NCI-H510A (cell line): ENCODE data around the gene SRD5A1.

Experiments
- DNase-seq: peaks from one replicate; lab custom pipeline; 2025; lab: John Stamatoyannopoulos, UW

Gene SRD5A1

DNA sequence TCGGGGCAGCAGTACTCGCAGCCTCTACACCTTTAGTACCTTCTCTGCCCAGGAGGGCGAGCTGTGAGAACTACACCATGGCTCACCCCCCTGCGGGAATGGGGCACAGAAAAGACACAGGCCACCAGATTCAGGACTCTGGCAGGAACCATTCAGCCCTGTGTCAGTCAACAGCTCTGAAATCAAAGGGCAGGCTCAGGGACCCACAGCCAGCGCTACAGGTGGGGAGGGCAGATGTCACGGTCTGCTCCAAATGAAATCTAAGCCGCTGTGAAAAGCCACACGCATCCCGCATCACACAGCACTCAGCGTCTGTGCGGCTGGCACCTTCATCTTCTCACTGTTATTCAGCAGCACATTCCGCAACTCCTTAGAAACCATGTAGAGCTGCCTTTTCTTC, 28.3 kb upstream of the SRD5A1 start:
- DNase-seq, result no peak

DNA sequence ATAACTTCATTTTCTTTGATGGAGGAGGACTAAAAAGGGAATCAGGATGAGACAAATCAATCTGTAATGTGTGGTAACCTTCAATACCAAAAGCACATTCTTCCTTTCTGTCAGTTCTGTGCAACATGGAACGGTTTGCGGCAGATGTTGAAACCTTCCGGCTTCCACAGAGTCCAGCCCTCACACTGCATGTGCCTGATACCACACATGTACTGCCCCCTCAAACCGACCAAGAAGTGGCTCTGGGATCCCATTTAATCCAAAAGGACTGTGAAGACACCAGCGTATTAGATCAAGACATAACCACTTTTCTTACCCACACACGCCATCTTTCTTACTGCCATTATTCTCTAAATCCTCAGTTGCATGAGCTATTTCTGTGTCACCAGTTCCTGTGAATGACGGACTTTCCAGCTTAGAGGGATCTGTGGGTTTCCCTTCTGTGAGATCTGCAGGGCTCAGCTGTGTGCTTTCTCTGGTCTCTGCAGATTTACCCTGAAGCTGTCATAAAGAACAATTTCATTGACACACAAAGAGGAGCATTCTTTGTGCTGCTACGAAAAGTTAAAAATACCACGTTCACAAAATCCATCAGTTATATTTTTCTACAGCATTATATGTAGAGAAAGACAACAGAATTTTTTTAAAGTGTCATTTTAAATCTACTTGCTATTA, 26.2 kb upstream of the SRD5A1 start:
- DNase-seq, result no peak

DNA sequence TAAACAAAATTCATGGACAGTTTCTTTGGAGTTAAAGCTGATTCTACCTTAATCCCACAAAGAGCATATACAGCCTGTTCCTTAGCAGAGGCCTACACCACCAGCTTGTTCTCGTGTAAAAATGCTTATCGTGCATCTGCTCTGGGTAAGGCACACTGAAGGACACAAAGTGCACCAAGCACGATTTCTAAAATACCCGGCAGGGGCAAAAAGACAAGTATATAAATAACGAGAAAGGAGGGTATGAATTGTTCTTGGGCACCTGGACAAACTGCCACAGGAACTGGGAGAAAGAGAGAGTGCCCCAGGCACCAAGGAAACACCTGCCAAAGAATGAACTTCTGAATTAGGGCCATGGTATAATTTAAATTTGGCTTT, 25.7 kb upstream of the SRD5A1 start:
- DNase-seq, result no peak

DNA sequence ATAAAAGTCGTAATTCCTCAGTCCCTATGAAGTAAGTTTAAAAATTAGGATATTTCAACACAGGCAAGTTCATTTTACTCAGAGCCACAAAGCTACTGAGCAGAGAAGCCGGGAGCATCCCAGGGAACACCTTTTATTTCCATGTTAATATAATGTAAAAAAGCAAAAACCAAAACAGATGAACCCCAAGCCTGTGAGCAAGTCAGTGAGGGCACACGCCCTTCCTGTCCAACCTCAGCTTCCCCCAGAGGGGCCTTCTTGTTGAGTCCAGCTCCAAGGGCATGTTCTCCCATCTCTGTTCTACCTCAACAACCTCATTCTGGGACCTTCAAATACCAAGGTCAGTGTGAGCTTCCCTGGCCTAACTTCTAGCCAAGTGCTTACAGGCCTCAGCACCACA, 25.2 kb upstream of the SRD5A1 start:
- no peak for DNase-seq

DNA sequence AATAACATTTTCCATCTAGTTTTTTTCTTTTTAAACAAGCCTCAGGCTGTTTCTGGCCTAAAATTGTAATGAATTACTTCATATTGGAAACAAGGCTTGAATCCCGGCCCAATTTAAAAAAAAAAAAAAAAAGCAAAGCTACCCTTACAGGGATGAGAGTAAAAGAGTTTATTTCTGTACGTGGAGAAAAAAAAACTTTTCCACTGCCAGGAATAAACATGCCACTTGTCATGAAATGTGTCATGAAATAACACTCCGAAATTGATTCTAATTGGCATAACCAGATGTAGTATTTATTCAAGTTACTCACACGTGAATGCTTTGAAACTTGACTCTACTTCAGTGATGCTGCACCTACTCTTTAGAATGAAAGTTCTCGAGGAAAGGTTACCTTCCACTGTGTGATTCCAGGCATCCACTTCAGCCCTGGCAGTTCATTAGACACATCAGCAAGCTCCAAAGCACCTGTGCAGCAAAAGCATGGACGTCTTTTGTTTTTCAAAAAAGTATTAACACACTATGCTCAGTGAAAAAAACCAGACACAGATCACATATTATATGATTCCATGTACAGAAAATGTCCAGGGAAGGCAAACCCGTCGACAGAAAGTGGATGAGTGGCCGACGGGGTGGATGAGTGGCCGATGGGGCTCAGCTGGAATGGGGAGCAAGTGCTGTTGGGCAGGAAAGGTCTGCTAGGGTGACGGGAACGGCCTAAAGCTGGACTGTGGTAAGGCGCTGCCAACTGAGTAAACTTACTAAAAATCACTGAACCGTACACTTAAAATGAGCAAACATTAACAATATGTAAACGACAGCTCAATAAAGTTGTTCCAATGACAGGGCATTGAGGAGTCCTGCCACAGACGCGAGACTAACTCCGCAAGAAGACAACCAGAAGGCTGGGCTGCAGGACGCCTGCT, 21.6 kb upstream of the SRD5A1 start:
- DNase-seq, result peak; percentile 66

DNA sequence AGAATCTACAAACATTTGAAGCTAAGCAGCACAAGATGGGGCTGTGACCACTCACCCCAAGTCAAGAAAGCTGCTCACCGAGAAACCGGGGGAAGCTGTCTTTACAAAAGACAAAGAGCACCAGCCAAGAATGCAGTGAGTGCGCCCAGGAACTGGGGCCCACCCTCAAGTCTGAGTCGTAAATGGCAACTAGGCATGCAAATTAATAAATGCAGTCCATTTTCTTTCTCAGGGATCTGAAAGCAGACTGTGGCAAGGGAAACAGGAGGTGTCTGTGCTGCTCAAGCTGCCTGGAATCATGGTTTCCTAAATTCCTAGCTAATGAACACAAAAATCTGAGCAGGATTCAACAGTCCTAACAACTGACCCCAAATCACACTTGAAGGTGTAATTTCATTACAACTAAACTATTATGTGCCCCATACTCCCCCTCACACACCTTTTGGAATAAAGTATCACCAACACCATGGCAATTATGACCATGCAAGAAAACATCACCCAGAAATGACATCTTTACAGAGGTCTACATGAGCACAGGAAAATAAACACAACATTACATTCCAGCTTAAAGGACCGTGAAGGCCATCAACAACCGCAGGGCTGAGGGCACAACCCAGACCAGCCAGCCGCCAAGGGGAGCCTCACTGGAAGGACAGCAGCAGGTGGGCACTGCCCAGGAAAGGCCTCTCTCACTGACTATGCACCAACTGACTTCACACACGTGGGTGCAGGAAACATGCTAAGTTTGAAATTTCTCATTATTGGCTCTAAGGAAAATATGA, 18.0 kb upstream of the SRD5A1 start:
- DNase-seq, result no peak

DNA sequence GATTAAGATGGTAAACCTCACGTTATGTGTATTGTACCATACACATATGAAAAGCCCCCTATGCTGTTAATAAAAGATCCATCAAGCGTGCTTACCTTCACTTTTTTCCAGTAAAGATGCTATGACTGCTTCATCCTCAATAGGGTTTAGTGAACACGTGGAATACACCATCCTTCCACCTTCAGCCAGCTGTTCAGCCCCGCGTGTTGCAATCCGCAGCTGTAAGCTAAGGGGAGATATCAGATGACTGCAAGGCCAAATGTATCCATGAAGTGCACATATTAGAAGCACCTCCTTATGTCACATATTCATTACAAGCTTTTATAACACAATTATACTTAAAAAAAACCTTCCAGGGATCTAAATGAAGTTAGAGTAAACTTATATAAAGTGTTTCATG, 16.6 kb upstream of the SRD5A1 start:
- no peak for DNase-seq

DNA sequence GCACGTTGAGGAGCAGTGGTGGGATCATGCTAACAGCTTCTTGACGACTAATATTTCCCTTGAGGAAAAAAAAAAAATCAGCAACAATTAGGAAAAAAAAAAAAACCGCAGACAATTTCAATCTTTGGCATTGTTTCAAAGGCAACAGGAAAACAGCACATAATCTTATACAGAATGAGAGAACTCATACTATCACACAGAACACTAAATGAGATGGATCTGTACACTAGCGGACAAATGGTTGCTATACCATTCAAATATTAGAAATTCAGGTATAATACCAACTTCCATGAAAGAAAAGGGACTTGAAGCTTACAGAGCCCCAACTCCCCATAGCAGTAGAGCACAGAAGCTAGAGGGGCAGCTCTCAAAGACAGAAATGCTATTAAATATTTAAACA, 10.0 kb upstream of the SRD5A1 start:
- no peak for DNase-seq

DNA sequence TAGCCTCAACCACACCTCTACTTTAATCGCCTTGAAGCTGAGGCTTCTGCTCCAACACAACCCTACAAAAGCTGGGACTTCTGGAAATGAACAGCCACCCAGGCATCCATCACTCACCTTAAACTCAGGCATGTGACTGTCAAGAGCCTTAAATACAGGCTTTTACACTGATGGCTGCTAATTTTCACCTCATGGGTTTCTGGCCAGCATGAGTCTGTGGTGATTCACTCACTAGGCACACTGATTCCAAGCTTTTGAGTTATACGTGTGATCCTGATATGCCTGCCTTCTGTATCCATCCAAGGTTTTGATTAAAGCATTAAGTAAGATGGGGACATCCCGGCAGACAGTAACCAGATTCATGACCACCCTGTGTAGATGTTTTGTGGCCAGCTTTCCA, 9.3 kb upstream of the SRD5A1 start:
- DNase-seq, result no peak

DNA sequence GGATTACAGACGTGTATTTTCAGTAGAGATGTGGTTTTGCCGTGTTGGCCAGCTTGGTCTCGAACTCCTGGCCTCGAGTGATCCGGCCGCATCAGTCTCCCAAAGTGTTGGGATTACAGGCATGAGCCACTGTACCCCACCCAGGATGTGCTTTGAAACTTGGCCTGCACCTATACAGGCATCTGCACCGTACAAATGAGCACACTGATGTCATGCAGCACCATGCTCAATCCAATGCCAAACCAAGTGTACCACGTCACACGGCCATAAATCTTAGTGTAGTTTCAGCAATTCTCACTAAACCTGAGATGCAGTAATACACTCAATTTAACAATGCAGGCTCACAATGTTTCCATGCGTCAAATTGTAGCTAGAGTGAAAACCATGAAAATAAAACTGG, 6.7 kb upstream of the SRD5A1 start:
- no peak for DNase-seq

DNA sequence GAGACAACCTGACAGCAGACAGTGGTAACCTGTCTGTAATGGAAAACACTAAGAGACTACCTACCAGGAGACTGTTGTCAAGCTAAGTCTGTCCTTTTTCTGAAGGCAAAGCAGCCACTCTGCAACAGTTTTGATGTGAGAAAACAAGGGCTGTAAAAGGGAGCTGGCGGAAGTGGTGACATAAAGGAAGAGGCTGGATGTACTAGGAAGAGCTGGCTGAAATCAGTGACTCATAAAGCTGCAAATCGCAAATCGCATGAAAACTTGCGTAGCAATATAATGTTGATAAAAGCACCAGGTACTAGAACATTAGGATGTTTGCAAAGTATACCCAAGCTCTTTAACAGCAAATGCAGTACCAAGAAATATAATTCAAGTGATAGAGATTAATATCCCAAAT, 1.8 kb upstream of the SRD5A1 start:
- no peak for DNase-seq

DNA sequence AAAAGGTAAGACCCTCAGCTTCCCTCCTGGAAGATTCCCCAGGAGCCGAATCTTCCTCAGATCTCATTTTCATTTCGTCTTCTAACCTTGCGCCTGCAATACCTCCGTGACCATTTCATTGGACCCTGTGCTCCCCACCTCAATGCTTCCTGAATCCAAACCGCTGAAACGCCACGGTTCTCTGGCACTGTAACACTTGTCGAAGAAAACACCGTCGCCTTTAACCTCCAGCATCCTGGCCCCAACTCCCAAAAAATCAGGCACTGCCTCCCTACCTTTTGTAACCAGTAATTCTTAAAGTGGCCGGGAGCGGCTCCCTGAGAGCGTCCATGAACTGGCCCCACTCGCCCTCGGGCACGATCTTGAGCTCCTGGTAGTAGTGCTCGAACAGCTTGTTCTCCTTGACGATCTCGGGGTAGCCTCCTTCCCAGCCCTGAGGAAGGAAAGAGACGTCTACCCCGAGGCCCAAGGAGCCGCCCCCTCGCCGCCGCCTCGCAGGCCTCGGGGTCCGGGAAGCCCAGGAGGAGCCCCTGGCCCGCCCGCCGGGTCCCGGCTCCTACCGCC, 834 bp upstream of the SRD5A1 start:
- no peak for DNase-seq

DNA sequence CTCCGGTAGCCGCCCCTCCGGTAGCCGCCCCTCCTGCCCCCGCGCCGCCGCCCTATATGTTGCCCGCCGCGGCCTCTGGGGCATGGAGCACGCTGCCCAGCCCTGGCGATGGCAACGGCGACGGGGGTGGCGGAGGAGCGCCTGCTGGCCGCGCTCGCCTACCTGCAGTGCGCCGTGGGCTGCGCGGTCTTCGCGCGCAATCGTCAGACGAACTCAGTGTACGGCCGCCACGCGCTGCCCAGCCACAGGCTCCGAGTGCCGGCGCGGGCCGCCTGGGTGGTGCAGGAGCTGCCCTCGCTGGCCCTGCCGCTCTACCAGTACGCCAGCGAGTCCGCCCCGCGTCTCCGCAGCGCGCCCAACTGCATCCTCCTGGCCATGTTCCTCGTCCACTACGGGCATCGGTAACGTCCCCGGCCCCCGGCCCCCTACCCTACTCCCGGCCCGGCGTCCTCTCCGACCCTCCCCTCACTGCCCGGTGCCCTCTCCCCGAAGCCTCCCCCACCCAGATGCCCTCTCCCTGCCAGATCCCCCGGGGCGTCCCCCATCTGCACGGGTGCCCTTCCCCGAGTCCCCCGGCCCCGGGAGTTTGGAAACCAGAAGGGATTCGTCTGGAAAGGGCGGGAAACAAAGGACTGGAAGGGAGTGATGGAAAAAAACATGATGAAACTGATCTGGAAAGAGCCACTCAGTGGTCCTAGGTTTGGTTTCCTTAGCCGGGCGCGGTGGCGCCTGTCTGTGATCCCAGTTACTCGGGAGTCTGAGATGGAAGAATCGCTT, 417 bp downstream of the SRD5A1 start:
- DNase-seq, result no peak

DNA sequence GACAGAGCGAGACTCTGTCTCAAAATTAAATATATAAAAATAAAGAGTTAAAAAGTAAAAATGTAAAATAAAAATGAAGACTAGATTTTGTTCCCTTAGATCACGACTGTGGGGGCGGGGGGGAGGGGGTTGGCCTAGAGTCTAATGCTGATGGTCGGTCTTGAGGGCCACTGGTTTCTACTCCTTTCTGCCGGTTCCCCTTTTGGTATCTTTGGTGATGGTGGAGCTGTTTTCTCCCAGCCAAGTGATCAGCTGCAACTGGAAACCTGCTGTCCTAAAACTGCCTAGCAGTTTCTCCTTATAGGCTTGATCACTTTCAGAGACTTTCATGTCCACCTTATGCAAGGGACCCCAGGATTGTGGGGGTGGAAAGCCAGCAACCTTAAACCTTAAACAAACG, 1.1 kb downstream of the SRD5A1 start:
- no peak for DNase-seq

DNA sequence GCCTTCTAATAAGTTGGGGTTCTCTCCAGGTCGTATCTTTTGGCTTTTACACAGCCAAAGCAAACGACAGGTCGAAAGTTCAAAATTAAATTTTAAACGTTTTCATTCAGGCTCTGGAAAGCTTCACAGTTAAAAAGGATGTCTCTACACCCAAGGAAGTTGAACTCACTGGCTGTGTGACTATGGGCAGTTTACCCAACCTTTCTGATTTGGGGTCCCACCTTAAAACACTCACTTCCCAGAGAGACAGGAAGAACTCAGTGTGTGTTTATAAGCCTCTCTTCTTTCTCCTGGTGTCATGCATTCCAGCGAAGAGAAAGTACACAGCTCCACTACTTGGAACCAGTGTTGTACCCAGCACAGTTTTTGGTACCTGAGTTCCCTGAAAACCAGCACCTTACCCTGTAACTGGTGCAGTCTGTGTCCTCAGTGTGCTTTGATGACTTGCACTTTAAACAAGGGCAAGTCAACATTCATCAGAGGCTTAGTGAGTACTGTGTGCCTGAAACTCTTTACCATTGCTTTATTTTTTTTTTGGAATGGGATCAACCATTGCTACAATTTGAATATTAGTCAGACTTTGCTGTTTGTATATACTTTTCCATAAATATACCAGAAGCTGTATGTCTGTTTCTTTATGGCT, 1.7 kb downstream of the SRD5A1 start:
- DNase-seq, result no peak

DNA sequence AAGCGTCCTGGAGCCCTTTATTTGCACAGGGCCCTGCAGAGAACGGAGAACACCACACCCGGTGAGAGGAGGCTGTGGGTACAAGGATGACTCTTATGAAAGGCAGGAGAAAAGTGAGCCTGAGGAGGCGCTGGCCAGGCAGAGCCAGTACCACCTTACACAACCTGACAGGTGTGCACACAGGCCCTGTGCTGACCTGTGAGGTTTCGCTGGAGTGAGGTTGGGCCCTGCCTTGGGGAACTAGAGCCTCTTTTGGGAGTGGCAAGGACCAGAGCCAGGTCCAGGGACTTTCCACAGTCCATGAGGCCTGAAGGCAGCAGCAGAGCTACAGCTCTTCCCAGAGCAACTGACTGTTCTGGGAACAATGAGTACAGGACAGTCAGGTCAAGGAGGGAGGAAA, 3.1 kb downstream of the SRD5A1 start:
- DNase-seq, result peak; percentile 74

DNA sequence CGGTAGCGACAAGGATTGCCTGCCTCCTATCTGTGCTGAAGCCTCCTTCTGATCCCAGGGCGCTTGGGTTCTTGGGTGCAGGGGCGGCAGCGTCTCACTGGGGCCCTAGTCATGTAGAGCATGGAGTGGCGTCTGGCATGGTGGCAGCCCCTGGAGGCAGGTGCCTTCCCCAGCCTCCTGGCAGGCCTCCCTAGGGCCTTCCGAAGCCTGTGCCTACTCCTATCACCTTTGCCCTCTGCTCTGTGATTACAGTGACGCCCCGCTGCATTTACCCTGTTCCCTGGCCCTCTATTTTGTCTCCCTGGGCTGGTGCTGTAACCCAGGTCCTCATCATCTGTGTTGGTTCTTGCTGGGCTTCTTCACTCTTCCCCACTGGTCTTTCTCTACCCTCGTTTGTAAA, 3.8 kb downstream of the SRD5A1 start:
- DNase-seq, result no peak

DNA sequence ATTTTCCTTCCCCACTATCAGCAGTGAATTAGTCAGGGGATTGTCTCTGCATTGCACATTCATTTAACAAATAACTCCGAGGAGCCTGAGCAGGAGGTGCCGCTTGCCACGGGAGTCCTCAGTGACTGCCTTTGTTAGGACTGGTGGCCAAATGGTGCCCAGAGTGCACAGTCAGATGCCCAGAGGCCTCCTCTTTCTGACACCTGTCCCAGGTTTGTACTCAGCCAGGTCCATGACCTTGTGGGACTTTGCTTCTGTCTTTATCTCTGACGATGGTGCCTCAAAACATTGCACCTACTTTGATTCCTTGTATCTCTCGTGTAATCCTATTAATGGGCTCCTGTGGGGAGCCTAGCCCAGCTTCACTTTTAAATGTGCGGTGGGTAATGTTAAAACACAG, 4.3 kb downstream of the SRD5A1 start:
- no peak for DNase-seq

DNA sequence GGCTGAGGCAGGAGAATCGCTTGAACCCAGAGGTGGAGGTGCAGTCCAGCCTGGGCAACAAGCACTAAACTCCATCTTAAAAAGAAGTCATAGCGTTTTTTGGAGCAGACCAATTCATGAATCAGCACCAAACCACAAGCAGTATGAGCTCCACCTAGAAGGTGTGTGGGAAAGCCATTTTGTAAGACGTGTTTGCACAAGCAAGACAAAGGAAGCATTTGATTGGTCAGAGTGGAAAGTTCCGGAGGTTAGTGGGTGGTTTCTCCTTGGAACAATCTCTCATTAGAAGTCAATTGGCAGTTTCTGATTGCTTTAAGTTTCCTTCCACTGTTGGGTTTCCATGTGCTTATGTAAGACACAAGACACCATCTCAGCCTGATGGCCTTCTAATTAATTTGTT, 5.0 kb downstream of the SRD5A1 start:
- DNase-seq, result no peak

DNA sequence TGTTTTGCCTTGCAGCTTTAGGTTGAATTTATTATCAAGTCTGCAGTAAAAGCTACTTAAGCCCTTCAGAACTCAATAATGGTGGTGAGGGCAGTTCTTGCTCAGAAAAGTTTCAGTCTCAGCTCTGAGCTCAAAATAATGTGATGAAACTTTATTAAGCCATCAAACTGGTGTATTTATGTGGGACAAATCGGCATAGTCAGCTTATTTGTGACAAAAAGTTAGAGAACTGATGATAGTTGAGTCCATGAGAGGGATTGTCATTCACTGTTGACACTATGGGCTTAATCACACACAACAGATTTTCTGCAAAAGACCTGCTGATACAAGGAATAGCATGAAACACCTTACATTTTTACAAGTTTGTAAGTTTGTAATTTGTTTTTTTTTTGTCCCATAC, 9.4 kb downstream of the SRD5A1 start:
- no peak for DNase-seq

DNA sequence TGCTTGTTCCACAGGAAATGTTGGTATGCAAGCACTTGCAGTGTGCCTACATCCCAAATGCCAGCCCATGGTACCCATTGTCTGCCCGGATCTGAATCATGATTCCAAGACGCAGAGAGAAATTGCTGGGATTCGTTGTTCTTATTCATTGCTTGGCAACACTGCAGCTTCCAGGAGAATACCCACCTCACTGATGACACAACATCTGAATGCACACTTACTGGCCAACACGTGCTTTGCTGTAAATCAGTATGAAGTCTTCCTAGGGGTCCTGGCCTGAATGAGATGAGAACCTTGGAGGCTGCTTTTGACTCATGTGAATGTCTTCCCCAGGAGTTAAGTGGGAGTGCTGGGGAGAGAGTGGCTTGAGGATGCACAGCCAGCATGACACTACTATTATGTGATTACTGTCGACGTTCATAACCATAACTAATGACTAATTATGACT, 11.6 kb downstream of the SRD5A1 start:
- no peak for DNase-seq
